Left lung (tissue), 10 donors: Measurements from ENCODE around the gene SELENOH. TPM values are rescaled to one million over a fixed set of nuclear protein-coding genes. Genes with fewer than 3 reads are reported as not detected.
"Not testable (repeated sequence)": the region's sequence is repeated elsewhere in the genome, so short reads cannot be mapped to it uniquely, and the experiment has no call there.

Experiments used
- ATAC-seq: fragments of 200-7000 bp; cut with Tn5 transposase; one replicate; pipeline ENCODE4 v1.9.1; 2020; ENCODE audit warnings: moderate library complexity
- DNase-seq, 4 donors: peaks; one replicate each; pipeline ENCODE4 v3.0.0-alpha.2; 2013 to 2020
- H3K27ac ChIP-seq, 2 donors: fragments of 200-600 bp; sonication (generic) in 1 of 2; one replicate each; pipeline versions ENCODE4 v1.5.0 to v1.8.0; 2020 to 2021
- H3K27me3 ChIP-seq, 2 donors: fragments of 200-600 bp; sonication (generic) in 1 of 2; one replicate each; pipeline versions ENCODE4 v1.5.0 to v1.8.0; 2020 to 2021
- H3K36me3 ChIP-seq, 2 donors: fragments of 200-600 bp; sonication (generic) in 1 of 2; one replicate each; pipeline versions ENCODE4 v1.5.0 to v1.8.0; 2020 to 2021
- H3K4me1 ChIP-seq, 2 donors: fragments of 200-600 bp; one replicate each; pipeline ENCODE4 v1.8.0; 2021
- H3K4me3 ChIP-seq, 2 donors: fragments of 200-600 bp; sonication (generic) in 1 of 2; one replicate each; pipeline versions ENCODE4 v1.5.0 to v1.8.0; 2020 to 2021; ENCODE audit warnings: mild to moderate bottlenecking in 1 of 2
- H3K9me3 ChIP-seq, 2 donors: fragments of 200-600 bp; sonication (generic) in 1 of 2; one replicate each; pipeline versions ENCODE4 v1.5.0 to v1.8.0; 2020 to 2021
- intact Hi-C, 2 donors: fragments of 100-400 bp; cut with DNase I; formaldehyde crosslinking; loops; one replicate each; pipeline versions ENCODE4 v1.11.2 to v1.14.2; 2022
- polyA plus RNA-seq, 6 donors: library from polyadenylated mRNA; unstranded; fragments of 120-200 nt; gene quantifications; one replicate each; pipeline ENCODE4 v1.2.1, GENCODE V29; 2013; ENCODE audit not compliant: insufficient read length in 6 of 6
- total RNA-seq, 2 donors: library from RNA; stranded (reverse); fragmentation: NEBNext Ultra II Directional; extraction: Animal tissue kit (Norgen Biotek cat#: 25700); gene quantifications; one replicate each; pipeline ENCODE4 v1.2.1, GENCODE V29; 2021
- TF ChIP-seq, protein P1 (sequence below), 2 donors: fragments of 200-600 bp; sonication (generic) in 1 of 2; IDR thresholded peaks; one replicate each; pipeline versions ENCODE4 v1.5.0 to v1.8.0; 2021; ENCODE audit warnings: antibody characterized with exemption in 2 of 2
- donor health status: DM: no; HTN: yes; CAD: no.
- donor health status: DM: no; HTN: no; CAD: no.

The SELENOH gene
- total and polyA plus RNA-seq, 8 donors = 94.1 to 130 (median 109) TPM

- ATAC-seq = peak; percentile 84
- Histone ChIP-seq H3K4me1 (peaks cover 19 to 49% of the 10 kb centered on the region in 2 donors), H3K27me3 (no peaks in the 10 kb centered on the region), H3K36me3 (peaks cover 0 to 12% of the 10 kb centered on the region in 2 donors), H3K9me3 (no peaks in the 10 kb centered on the region), H3K27ac (peak within 1 kb of the TSS; percentile 80 to 94), H3K4me3 (peak within 1 kb of the TSS; percentile 97 to 98)
- DNase-seq = peak; percentile 69 to 92 (median 86)
- intact Hi-C loops = no loop called here
- TF ChIP-seq, protein P1, sequence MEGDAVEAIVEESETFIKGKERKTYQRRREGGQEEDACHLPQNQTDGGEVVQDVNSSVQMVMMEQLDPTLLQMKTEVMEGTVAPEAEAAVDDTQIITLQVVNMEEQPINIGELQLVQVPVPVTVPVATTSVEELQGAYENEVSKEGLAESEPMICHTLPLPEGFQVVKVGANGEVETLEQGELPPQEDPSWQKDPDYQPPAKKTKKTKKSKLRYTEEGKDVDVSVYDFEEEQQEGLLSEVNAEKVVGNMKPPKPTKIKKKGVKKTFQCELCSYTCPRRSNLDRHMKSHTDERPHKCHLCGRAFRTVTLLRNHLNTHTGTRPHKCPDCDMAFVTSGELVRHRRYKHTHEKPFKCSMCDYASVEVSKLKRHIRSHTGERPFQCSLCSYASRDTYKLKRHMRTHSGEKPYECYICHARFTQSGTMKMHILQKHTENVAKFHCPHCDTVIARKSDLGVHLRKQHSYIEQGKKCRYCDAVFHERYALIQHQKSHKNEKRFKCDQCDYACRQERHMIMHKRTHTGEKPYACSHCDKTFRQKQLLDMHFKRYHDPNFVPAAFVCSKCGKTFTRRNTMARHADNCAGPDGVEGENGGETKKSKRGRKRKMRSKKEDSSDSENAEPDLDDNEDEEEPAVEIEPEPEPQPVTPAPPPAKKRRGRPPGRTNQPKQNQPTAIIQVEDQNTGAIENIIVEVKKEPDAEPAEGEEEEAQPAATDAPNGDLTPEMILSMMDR (IDR thresholded peaks at IDR 0.05) = no peak
These were observed 29.7 kb upstream of the SELENOH start, which contains the start of gene MED19 for GRCh38 chr11:57711414-57712255. Gene MED19 (minus strand): TSS chr11:57712215. CDS start chr11:57712179, 36 bp downstream.

- intact Hi-C loops = no loop called here
- TF ChIP-seq, protein P1 (IDR thresholded peaks at IDR 0.05) = no peak
- no peaks in the 10 kb centered on the region for H3K27me3 ChIP-seq
- H3K4me1 ChIP-seq = peaks cover 19 to 49% of the 10 kb centered on the region in 2 donors
- peak; percentile 93 to 97 (median 94) for DNase-seq
- no peaks in the 10 kb centered on the region for H3K9me3 ChIP-seq
- peaks cover 0 to 12% of the 10 kb centered on the region in 2 donors for H3K36me3 ChIP-seq
- peak within 1 kb of the TSS; percentile 80 to 94 for H3K27ac ChIP-seq
- peak within 1 kb of the TSS; percentile 97 to 98 for H3K4me3 ChIP-seq
- ATAC-seq = peak; percentile 94
These were observed 28.8 kb upstream of the SELENOH start, which contains the start of gene TMX2 for GRCh38 chr11:57712256-57713150. Gene TMX2 (plus strand): TSS chr11:57712593. CDS start chr11:57712619, 26 bp downstream.

GRCh38 chr11:57713835-57714234, 27.5 kb upstream of the SELENOH start:
- DNase-seq (no peak), ATAC-seq (no peak)
- intact Hi-C loops = no loop called here
- no peak overlapping the region for H3K27ac ChIP-seq
- H3K9me3 ChIP-seq = no peaks in the 10 kb centered on the region
- H3K36me3 ChIP-seq = peaks cover 0 to 12% of the 10 kb centered on the region in 2 donors
- peaks cover 19 to 49% of the 10 kb centered on the region in 2 donors for H3K4me1 ChIP-seq
- H3K4me3 ChIP-seq = peak overlapping the region; percentile 97 to 98
- TF ChIP-seq, protein P1 (IDR thresholded peaks at IDR 0.05) = no peak
- H3K27me3 ChIP-seq = no peaks in the 10 kb centered on the region

GRCh38 chr11:57716726-57717125, 24.6 kb upstream of the SELENOH start:
- H3K9me3 ChIP-seq, H3K4me3 ChIP-seq, intact Hi-C loops, DNase-seq, ATAC-seq, H3K27ac ChIP-seq, H3K27me3 ChIP-seq: not testable (repeated sequence)
- Histone ChIP-seq H3K4me1 (peaks cover 14 to 26% of the 10 kb centered on the region in 2 donors), H3K36me3 (peaks cover 0 to 26% of the 10 kb centered on the region in 2 donors)

DNA sequence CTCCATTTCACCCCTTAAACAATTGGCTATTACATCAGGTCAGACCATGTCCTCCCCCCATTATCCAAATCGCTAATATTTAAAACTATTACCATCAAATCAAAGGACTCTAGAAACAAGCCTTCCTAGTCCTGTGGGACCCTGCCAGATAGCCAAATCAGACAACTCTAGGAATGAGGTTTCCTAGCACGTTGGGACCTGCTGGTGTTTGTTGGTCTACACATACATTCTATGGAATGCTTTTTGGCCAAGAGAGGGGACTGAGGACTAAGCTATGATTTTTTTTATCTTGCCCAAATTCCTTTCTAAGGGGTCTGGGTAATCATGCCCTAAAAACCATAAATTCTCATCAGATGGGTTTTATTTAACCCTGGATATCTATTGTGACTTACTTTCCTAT, 14.1 kb upstream of the SELENOH start:
- H3K27me3 ChIP-seq = no peaks in the 10 kb centered on the region
- H3K36me3 ChIP-seq = peaks cover 0 to 20% of the 10 kb centered on the region in 2 donors
- no peak overlapping the region for H3K4me3 ChIP-seq
- no peaks in the 10 kb centered on the region for H3K9me3 ChIP-seq
- ATAC-seq (no peak), DNase-seq (no peak)
- H3K4me1 ChIP-seq = peaks cover 0 to 1% of the 10 kb centered on the region in 2 donors
- H3K27ac ChIP-seq = no peak overlapping the region
- TF ChIP-seq, protein P1 (IDR thresholded peaks at IDR 0.05) = no peak
- intact Hi-C loops = no loop called here
